ENCODE measurements around the gene NOP56. TPM values are rescaled to one million over a fixed set of nuclear protein-coding genes. Genes with fewer than 3 reads are reported as not detected.

NOP56 gene
- total RNA-seq, 1 donor from 2014 or later: 54.2 TPM

DNA sequence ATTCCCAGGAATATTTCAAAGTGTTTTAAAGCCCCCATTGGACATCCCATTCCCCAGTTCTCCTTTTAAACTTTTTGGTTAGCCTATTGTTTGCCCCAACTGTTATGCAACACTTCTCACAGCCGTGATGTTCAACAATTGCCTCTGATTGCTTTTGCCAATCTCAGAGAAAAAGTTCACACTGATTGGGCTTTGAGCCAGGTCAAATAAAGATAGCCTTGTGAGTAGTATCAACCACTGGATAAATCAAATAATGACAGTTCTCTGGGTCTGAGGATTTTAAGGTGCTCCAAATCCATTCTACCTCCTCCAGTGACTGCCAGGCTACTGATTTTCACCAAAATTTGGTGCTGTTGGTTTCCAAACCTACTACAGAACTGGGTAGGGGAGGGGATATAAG lies 19.1 kb upstream of the NOP56 start:
- intact Hi-C loops (cut with micrococcal nuclease): no loop called here
- no peak for ATAC-seq
- no peak for DNase-seq

DNA sequence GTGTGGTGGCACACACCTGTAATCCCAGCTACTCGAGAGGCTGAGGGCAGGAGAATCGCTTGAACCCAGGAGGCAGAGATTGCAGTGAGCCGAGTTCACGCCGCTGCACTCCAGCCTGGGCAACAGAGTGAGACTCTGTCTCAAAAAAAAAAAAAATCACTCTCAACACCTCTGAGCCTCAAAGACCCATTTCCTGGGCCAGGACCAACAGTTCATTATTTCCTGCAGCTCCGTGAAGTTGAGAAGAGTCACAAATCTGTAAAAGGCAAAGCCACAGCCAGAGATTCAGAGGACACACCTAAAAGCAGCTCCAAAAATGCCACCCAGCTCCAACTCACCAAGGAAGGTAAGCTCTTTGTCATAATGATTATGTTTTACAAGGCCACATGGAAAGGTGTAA lies 15.2 kb upstream of the NOP56 start:
- intact Hi-C loops (cut with micrococcal nuclease): no loop called here
- ATAC-seq (no peak), DNase-seq (no peak)

DNA sequence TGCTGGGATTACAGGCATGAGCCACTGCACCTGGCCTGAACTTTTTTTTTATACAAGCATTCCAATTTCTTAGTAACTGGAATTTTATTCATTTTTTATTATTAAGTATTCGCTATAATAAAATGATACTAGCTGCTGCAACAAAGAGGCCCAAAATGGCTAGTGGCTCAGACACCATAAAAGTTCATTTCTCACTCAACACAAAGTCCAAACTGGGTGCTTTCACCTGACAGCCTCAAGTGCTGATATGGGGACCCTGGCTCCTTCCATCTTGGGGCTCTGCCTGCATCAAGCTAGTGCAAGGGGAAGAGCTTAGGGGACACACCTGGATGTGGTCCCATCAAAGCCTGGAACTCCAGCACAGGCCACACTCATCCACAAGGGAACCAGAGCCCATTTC lies 12.2 kb upstream of the NOP56 start:
- intact Hi-C loops (cut with micrococcal nuclease): no loop called here
- ATAC-seq: no peak

DNA sequence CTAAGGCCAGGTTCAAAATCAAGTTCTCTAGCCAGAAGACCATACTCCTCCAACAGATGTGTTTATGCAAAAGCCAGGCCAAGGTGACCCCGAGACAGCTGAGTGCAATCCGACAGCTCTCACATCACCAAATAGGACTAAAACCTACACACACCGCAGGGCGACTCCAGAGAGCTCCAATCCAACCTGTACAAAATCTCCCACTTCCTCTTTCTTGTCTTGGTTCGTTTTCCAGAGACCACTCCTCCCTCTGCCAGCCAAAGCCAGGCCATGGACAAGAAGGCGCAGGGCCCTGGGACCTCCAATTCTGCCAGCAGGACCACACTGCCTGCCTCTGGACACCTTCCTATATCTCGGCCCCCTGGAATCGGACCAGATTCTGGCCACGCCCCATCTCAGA lies 11.5 kb upstream of the NOP56 start:
- intact Hi-C loops (cut with micrococcal nuclease): no loop called here
- ATAC-seq (no peak), DNase-seq (no peak)

More for the DNA sequence above, 12.2 kb upstream of the NOP56 start:
- no peak for DNase-seq

DNA sequence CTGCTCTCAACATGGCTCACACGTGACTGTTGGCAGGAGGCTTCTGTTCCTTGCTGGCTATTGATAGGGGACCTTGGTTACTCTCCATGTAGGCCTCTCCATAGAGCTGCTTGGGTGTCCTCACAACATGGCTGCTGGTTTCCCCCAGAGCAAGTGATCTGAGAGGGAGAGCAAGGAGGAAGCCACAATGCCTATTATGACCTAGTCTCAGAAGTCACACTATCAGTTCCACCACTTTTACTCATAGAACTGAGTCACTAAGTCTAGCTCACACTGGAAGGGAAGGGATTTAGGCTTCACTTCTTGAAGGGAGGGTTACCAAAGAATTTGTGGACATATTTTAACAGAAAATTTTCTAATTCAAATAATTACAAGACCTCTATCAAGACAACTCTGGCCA lies 8.7 kb upstream of the NOP56 start:
- ATAC-seq: no peak

DNA sequence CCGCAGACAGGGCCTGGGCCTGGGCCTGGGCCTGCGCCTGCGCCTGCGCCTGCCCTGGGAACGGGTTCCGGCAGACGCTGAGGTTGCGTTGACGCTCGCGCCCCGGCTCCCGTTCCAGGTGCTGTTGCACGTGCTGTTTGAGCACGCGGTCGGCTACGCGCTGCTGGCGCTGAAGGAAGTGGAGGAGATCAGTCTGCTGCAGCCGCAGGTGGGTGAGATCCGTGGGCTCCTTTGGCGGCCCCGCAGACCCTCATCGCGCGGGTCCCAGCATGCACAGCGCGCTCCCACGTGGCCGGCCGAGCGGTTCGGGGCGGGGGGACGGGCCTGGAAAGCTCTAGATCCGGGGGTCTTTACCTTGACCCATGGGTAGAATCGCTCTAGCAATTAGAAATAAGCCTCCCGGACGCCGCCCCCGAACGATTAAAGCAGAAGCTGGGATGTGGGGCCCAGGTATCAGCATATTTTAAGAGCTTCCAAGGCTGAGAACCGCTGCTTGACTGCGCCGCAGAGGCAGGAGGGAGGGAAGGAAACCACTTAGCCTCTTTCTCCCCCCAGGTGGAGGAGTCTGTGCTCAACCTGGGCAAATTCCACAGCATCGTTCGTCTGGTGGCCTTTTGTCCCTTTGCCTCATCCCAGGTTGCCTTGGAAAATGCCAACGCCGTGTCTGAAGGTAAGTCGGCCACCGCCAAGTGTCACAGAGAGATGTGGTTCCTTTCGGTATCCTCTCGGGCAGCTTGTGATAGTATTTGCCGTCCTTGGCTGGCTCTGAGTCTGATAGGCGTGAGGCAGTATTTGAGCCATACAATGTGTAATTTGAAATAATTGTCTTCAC lies 508 bp downstream of the NOP56 start:
- peak; percentile 72 for ATAC-seq
- intact Hi-C loops (cut with micrococcal nuclease): no loop called here
- peak; percentile 66 for DNase-seq

More for the DNA sequence above, 8.7 kb upstream of the NOP56 start:
- DNase-seq: no peak
- intact Hi-C loops (cut with micrococcal nuclease): no loop called here

DNA sequence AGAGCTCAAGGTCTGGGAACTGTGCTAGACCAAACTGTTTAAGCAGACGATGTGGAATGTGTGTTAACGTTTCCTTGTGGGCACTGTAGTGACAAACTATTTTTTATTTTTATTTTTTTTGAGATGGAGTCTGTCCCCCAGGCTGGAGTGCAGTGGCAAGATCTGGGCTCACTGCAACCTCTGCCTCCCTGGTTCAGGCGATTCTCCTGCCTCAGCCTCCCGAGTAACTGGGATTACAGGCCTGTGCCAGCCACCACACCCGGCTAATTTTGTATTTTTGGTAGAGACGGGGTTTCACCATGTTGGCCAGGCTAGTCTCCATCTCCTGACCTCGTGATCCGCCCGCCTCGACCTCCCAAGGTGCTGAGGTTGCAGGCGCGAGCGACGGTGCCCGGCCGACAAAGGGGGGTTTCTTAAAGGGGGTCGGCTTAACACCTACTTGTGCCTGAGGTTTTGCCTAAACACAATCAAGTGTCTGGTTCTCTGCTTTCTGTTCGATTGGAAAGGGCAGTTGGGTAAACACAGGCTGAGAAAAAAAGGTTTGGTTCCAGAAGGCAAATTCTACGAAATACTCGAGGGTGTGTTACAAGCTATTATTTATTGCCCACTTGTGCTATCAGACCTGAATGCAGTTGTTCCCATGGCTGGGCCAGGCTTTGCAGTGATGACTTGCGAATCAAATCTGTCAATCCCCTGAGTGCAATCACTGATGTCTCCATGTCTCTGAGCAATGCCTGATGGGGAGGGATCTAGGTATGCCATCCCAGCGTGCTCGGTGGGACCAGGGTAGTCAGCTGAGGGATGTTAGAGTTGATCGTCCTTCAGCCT lies 1.3 kb downstream of the NOP56 start:
- intact Hi-C loops (cut with micrococcal nuclease): no loop called here
- DNase-seq (no peak), ATAC-seq (no peak)

DNA sequence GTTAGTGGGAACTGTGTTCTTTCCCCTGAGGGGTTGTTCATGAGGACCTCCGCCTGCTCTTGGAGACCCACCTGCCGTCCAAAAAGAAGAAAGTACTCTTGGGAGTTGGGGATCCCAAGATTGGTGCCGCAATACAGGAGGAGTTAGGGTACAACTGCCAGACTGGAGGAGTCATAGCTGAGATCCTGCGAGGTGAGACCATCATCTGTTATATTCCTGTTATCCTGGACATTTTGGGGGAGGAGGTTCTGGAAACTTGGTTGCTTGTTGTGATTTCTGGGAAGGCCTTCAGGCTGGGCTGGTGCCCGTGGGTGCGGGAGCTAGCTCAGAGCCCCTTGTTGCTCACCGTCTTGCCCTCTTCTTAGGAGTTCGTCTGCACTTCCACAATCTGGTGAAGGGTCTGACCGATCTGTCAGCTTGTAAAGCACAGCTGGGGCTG lies 2.0 kb downstream of the NOP56 start:
- DNase-seq: no peak
- intact Hi-C loops (cut with micrococcal nuclease): no loop called here
- no peak for ATAC-seq

DNA sequence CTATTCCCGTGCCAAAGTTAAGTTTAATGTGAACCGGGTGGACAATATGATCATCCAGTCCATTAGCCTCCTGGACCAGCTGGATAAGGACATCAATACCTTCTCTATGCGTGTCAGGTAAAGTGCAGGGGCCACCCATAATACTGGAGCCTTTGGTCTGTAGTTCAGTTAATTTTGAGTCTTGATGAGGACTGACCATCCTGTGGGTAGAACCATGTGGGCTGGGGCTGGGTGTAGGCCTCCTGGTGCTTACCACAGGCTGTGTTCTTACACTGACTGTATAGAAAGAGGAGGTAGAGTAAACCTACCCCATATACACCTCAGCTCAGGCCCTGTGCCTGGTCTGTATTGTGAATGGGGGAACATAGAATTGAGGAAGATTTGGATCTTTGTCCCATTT lies 2.4 kb downstream of the NOP56 start:
- ATAC-seq: no peak
- no peak for DNase-seq
- intact Hi-C loops (cut with micrococcal nuclease): no loop called here

DNA sequence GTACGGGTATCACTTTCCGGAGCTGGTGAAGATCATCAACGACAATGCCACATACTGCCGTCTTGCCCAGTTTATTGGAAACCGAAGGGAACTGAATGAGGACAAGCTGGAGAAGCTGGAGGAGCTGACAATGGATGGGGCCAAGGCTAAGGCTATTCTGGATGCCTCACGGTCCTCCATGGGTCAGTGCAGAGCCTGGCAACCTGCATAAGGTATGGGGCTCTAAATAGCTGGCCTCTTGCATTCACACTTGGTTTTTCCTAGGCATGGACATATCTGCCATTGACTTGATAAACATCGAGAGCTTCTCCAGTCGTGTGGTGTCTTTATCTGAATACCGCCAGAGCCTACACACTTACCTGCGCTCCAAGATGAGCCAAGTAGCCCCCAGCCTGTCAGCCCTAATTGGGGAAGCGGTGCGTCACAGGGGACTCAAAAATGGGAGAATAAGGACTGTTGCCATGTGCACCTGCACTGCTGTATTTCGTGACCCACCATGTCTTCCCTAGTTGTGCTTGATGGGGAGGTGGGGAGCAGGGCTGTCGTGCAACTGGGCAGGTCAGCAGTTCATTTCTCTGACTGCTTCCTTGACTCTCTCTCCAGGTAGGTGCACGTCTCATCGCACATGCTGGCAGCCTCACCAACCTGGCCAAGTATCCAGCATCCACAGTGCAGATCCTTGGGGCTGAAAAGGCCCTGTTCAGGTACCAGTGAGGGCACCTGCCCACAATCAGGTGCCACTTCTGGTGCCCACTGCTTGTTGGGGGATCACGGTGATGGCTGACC lies 3.1 kb downstream of the NOP56 start:
- intact Hi-C loops (cut with micrococcal nuclease): no loop called here
- ATAC-seq (no peak), DNase-seq (no peak)

DNA sequence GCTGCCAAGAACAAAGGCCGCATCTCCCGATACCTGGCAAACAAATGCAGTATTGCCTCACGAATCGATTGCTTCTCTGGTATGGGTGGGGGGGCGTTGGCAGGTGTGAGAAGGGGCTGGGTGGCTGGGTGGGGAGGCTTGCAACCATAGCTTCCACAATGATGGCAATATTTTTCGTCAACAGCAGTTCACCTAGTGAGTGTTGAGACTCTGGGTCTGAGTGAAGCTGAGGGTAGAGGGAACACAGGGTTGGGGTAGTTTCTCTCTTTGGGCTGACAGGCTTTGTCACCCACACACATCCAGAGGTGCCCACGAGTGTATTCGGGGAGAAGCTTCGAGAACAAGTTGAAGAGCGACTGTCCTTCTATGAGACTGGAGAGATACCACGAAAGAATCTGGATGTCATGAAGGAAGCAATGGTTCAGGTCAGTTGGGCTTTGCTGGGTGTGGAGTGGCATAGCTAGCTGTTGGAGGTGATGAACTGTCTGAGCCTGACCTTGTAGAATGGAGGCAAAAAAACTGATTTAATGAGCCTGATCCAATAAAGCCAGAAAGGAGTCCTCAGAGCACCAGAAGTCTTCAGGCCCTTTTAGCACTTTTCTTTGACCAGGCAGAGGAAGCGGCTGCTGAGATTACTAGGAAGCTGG lies 4.2 kb downstream of the NOP56 start:
- no peak for DNase-seq
- ATAC-seq: no peak
- intact Hi-C loops (cut with micrococcal nuclease): no loop called here

DNA sequence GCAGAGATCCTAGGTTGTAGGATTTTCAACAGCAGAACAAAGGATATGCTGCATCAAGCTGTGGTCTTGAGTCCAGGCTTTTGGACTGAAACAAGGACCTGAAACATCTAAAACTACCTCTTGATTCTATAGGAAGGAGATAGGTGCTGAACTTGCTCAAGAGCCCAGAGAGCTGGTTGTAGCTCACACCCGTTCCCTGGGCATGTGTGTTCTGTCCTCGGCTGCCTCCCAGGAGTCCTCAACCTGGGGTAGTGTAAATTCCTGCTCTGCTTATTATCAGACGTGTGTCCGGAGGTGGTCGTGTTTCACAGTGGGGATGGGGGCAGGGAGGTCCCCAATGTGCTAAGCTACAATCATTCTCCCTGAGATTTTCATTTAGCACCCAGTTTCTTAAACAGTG lies 4.8 kb downstream of the NOP56 start:
- DNase-seq: no peak
- intact Hi-C loops (cut with micrococcal nuclease): no loop called here
- no peak for ATAC-seq

DNA sequence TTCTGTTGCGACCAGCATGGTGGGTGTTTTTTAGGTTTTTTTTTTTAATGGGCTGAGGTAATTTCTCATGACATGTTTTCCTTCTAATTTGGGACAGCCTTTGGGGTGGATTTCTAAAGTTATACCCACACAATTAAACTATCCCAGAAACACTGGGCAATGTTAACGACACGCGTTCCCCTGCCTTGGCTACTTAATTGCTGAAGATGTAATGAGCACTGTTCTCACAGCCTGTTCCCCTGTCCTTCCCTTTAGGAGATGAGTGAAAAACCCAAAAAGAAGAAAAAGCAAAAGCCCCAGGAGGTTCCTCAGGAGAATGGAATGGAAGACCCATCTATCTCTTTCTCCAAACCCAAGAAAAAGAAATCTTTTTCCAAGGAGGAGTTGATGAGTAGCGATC lies 5.2 kb downstream of the NOP56 start:
- DNase-seq (no peak), ATAC-seq (no peak)
- intact Hi-C loops (cut with micrococcal nuclease): no loop called here

DNA sequence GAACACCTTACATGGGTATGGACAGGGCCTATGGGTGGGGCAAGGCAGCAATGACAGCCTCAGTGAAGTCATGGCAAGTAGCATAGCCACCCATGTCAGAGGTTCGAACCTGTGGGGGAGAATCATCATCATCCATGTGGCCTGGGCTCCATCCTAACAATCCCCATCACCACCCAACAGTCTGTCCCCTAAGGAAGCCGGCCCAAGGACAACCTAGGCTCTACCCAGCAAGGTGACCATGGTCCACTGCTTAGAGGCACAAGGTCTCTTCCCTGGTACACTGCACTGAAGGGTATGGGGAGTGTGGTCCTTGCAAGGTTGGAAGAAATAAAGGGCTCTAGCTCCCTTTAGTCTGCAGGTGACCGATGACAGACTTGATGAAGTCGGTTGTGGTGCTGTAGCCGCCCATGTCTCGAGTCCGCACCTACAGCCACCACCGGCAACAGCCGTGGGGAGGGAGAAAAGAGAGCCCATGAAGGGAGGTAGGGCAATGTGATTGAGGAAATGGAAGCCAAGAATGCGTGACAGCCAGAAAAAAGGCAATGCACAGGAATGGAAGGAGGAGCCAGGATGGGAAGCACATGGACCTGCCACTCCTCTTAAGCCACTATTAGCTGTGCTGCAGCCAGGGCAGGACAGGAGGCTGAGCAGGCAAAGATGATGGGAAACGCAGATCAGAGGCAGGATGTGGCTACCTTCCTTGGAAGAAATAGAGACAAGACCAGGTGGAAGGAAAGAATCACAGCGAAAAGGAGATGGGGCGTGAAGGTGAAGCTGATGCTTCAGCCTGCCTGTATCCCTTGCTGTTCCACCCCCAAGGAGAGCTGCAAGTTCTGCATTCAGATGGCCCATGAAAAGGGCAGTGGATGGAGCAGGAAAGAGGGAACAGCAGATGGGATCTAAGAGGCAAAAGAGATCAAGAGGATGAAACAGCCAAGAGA lies 6.3 kb downstream of the NOP56 start:
- no peak for DNase-seq
- ATAC-seq: no peak
- intact Hi-C loops (cut with micrococcal nuclease): no loop called here

DNA sequence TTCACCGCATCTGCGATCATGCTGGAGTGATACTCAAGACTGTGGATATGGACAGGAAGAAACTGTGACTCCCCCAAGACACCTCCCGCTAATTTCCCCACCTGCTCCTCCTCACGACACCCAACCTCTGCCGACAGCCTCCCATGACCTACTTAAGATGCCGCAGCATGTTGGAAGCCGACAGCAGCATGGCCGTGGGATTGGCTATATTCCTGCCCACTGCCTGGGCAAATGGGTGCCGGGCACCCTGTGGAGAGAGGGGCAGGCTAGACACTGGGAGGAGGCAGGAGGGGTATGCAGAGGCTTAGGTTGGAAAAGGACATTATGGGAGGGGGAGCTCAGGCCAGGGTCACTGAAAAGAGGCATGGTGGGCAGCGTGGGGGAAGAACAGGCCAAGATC lies 7.1 kb downstream of the NOP56 start:
- intact Hi-C loops (cut with micrococcal nuclease): no loop called here
- DNase-seq: no peak
- ATAC-seq: no peak

DNA sequence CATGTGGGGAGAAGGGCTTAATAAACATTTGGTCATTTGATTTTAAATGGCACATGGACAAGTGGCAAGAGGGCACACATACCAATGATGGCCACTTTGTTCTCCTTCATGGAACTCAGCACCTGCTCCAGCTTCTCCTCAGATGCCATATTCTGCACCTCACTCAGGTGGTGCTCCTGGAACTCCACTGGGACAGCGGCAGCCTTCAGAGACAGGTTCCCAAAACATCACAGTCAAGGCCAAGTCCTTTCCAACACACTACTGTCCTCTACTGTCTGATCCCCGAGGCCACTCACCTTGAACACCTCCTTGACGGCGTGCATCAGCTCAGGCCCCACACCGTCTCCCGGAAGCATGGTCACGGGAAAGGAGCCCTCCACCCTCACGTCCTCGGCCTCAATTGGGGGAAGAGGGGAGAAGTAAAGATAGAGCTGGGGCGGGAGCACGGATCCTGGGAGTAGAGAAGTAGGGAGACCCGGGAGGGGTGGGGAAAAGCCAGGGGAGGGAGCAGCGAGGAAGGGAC lies 11.0 kb downstream of the NOP56 start:
- ATAC-seq: no peak
- intact Hi-C loops (cut with micrococcal nuclease): no loop called here
- DNase-seq: no peak

DNA sequence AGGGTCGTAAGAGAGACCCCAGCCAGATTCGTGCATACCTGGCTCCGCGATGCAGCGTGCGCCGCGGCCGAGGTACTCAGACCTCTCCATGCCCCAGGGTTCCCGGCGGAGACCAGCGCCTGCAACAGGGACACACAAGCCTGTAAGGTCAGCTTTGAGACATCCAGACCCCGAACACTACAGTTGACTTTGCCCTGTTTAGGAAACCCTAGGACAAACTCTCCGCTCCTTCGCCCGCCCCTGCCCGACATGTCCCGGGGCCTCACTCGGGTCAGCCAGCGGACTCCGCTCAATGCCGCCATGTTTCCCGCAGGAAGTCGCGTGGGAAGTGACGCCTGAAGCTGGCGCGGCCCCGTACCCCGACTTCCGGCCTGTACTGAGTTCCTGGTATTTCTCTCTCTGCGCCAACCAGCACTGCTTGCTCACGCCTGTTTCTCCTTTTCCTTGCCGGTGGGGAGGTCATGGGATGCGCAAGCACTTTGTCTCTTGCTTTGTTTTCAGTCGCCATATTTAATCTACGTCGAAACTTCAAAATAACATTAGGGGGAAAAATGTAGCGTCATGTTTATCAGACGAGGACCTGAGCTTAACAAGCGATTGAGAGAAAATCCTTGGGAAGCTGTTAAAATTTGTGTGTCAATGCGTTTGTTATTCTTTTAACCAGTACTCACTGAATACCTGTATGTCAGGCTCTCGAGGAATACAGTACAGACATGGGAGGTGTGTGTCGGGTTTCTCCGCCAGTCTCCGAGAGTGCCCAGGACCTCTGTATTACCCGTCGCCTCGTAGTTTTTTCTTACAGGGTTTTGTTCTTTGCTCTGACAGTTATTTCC lies 11.7 kb downstream of the NOP56 start, which contains the start of gene IDH3B:
TSS of gene IDH3B (minus strand) at position 330 of the 833 bp plus-strand sequence. CDS start at position 302, 28 bp downstream.
- peak; percentile 94 for DNase-seq
- intact Hi-C loops (cut with micrococcal nuclease): no loop called here
- peak; percentile 99 for ATAC-seq
